GM19351 (cell line): ENCODE data around the gene ZSCAN18.

Experiments
- ATAC-seq: cut with Tn5 transposase; IDR thresholded peaks from one replicate; pipeline ENCODE4 v1.9.1; 2021; ENCODE audit warnings: mild to moderate bottlenecking, moderate library complexity; ENCODE audit not compliant: unreplicated experiment

ZSCAN18 gene

GRCh38 chr19:58086825-58087710 lies 11.0 kb downstream of the ZSCAN18 start:
- ATAC-seq = no peak

- ATAC-seq = no peak
Measured at GRCh38 chr19:58085348-58085875, 12.6 kb downstream of the ZSCAN18 start.

- no peak for ATAC-seq
Measured at GRCh38 chr19:58084596-58085347, 13.3 kb downstream of the ZSCAN18 start.

GRCh38 chr19:58083021-58083420 lies 15.0 kb downstream of the ZSCAN18 start:
- no peak for ATAC-seq

GRCh38 chr19:58079792-58080191 lies 18.2 kb downstream of the ZSCAN18 start:
- no peak for ATAC-seq

GRCh38 chr19:58067240-58067912 lies 30.7 kb downstream of the ZSCAN18 start:
- ATAC-seq = no peak

GRCh38 chr19:58063712-58064111 lies 34.3 kb downstream of the ZSCAN18 start:
- no peak for ATAC-seq

GRCh38 chr19:58060231-58060630 lies 37.8 kb downstream of the ZSCAN18 start:
- no peak for ATAC-seq

- no peak for ATAC-seq
Measured at GRCh38 chr19:58059671-58060078, 38.4 kb downstream of the ZSCAN18 start.

- no peak for ATAC-seq
Measured at GRCh38 chr19:58059003-58059670, 38.9 kb downstream of the ZSCAN18 start, which contains the start of gene ZNF135. ZNF135 (plus strand) TSS chr19:58059282; CDS start chr19:58060003, 721 bp downstream.

GRCh38 chr19:58058467-58058866 lies 39.6 kb downstream of the ZSCAN18 start:
- ATAC-seq = no peak

- ATAC-seq = no peak
Measured at GRCh38 chr19:58056861-58057260, 41.2 kb downstream of the ZSCAN18 start.

- no peak for ATAC-seq
Measured at GRCh38 chr19:58056261-58056660, 41.8 kb downstream of the ZSCAN18 start.

GRCh38 chr19:58054901-58055874 lies 42.8 kb downstream of the ZSCAN18 start:
- no peak for ATAC-seq

GRCh38 chr19:58053480-58054156 lies 44.4 kb downstream of the ZSCAN18 start:
- no peak for ATAC-seq

GRCh38 chr19:58052256-58052655 lies 45.8 kb downstream of the ZSCAN18 start:
- no peak for ATAC-seq

- ATAC-seq = no peak
Measured at GRCh38 chr19:58047672-58048071, 50.4 kb downstream of the ZSCAN18 start.

- no peak for ATAC-seq
Measured at GRCh38 chr19:58046856-58047255, 51.2 kb downstream of the ZSCAN18 start.
